A673 (cell line): ENCODE measurements around the gene SCYL1. TPM values are rescaled to one million over a fixed set of nuclear protein-coding genes. Genes with fewer than 3 reads are reported as not detected.
"Not testable (repeated sequence)": the region's sequence is repeated elsewhere in the genome, so short reads cannot be mapped to it uniquely, and the experiment has no call there.

Experiments used
- BruUV-seq: library from RNA; stranded (reverse); fragments of 400-500 nt; replicated peaks from 2 replicates; lab custom pipeline; 2021; lab: Mats Ljungman, UMichigan
- CTCF ChIA-PET: fragments of 300-600 bp; sonication (Branson Sonifier 250); formaldehyde crosslinking; loops from one replicate; lab custom pipeline; 2022; ENCODE audit warnings: antibody characterized with exemption; lab: Charles Lee
- POLR2A ChIA-PET: fragments of 300-600 bp; sonication (Branson Sonifier 250); formaldehyde crosslinking; loops from one replicate; lab custom pipeline; 2022; ENCODE audit warnings: antibody characterized with exemption; ENCODE audit not compliant: low non-redundant PET; lab: Charles Lee
- DNase-seq: peaks from one replicate; pipeline ENCODE4 v3.0.0-alpha.2; 2015; ENCODE audit warnings: low spot score
- H3K27ac ChIP-seq: fragments of 200-600 bp; sonication (generic); 2 replicates; pipeline ENCODE4 v1.5.1; 2016; ENCODE audit warnings: mixed run types, low read depth, mild to moderate bottlenecking, mixed read lengths, antibody characterized with exemption, low read length; ENCODE audit not compliant: poor library complexity, severe bottlenecking
- H3K27me3 ChIP-seq: fragments of 200-600 bp; sonication (generic); replicated peaks from 2 replicates; pipeline ENCODE4 v1.6.1; 2017; ENCODE audit warnings: mixed run types, low read depth, mild to moderate bottlenecking, mixed read lengths, antibody characterized with exemption, low read length; ENCODE audit not compliant: insufficient read depth, poor library complexity
- H3K36me3 ChIP-seq: fragments of 200-600 bp; sonication (generic); 2 replicates; pipeline ENCODE4 v1.6.1; 2016; ENCODE audit warnings: mixed run types, mild to moderate bottlenecking, mixed read lengths, antibody characterized with exemption, low read length; ENCODE audit not compliant: insufficient read depth, poor library complexity, severe bottlenecking
- H3K4me1 ChIP-seq: fragments of 200-600 bp; sonication (generic); 2 replicates; pipeline ENCODE4 v1.6.1; 2017; ENCODE audit warnings: mixed run types, mild to moderate bottlenecking, mixed read lengths, antibody characterized with exemption, low read length; ENCODE audit not compliant: insufficient read depth, poor library complexity, severe bottlenecking
- H3K4me3 ChIP-seq: fragments of 200-600 bp; sonication (generic); 2 replicates; pipeline ENCODE4 v1.5.1; 2016; ENCODE audit warnings: low read depth, mixed run types, mild to moderate bottlenecking, mixed read lengths, low read length; ENCODE audit not compliant: poor library complexity, severe bottlenecking
- H3K9me3 ChIP-seq: fragments of 200-600 bp; sonication (generic); 2 replicates; pipeline ENCODE4 v1.6.1; 2016; ENCODE audit warnings: mixed run types, low read depth, mild to moderate bottlenecking, mixed read lengths, antibody characterized with exemption, low read length; ENCODE audit not compliant: poor library complexity, severe bottlenecking
- EZH2 ChIP-seq: fragments of 200-600 bp; sonication (generic); IDR thresholded peaks from 2 replicates; pipeline ENCODE4 v1.6.1; 2017; ENCODE audit warnings: borderline replicate concordance, low read depth, mild to moderate bottlenecking, mixed read lengths, antibody characterized with exemption, low read length; ENCODE audit not compliant: poor library complexity, severe bottlenecking
- intact Hi-C: fragments of 100-400 bp; cut with micrococcal nuclease; formaldehyde crosslinking; loops from one replicate; pipeline ENCODE4 v1.10.0; 2022; ENCODE audit not compliant: unreplicated experiment
- total RNA-seq: library from RNA; stranded (reverse); gene quantifications from 2 replicates; pipeline ENCODE4 v1.2.3, GENCODE V29; 2021
- TF ChIP-seq, protein P1 (sequence below): fragments of 300-800, 200-600 bp; sonication (generic); conservative IDR thresholded peaks from 2 replicates; pipeline ENCODE4 v1.5.1; 2017; ENCODE audit warnings: low read depth, mild to moderate bottlenecking, antibody characterized with exemption, low read length, moderate library complexity, mixed read lengths

Gene SCYL1
- total RNA-seq, 1 experiment from 2014 or later = 90.6 TPM

DNA sequence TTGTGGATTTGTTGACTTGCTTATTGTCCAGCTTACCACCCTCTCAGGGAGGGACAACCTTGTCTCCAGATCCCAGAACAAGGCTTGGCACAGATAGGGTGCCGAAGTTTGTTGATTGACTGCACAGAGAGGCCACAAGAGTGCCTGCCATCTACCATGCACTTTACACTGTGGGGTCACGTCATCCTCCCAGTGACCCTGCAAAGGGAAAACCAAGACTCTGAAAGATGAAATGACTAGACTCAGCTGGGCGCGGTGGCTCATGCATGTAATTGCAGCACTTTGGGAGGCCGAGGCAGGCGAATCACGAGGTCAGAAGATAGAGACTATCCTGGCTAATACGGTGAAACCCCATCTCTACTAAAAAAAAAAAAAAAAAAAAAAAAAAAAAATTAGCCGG lies 37.9 kb downstream of the SCYL1 start:
- H3K36me3 ChIP-seq = peaks cover 1% of the 10 kb centered on the region
- intact Hi-C loops = no loop called here
- H3K9me3 ChIP-seq = no peaks in the 10 kb centered on the region
- no peaks in the 10 kb centered on the region for H3K27me3 ChIP-seq
- H3K4me3 ChIP-seq = no peak overlapping the region
- ChIA-PET POLR2A (interaction anchor here (0.7 kb wide), 1 partner anchor 59 kb away, joined by 3 read pairs; no protein-coding TSS in a partner anchor), CTCF (interaction anchor here (0.6 kb wide), 1 partner anchor 16 kb away, joined by 9 read pairs; no protein-coding TSS in a partner anchor)
- H3K27ac ChIP-seq = no peak overlapping the region
- peaks cover 34% of the 10 kb centered on the region for H3K4me1 ChIP-seq
- DNase-seq = no peak
- no TSS peak for BruUV-seq
- TF ChIP-seq EZH2 = no peak
- TF ChIP-seq, protein P1, sequence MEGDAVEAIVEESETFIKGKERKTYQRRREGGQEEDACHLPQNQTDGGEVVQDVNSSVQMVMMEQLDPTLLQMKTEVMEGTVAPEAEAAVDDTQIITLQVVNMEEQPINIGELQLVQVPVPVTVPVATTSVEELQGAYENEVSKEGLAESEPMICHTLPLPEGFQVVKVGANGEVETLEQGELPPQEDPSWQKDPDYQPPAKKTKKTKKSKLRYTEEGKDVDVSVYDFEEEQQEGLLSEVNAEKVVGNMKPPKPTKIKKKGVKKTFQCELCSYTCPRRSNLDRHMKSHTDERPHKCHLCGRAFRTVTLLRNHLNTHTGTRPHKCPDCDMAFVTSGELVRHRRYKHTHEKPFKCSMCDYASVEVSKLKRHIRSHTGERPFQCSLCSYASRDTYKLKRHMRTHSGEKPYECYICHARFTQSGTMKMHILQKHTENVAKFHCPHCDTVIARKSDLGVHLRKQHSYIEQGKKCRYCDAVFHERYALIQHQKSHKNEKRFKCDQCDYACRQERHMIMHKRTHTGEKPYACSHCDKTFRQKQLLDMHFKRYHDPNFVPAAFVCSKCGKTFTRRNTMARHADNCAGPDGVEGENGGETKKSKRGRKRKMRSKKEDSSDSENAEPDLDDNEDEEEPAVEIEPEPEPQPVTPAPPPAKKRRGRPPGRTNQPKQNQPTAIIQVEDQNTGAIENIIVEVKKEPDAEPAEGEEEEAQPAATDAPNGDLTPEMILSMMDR = no peak

DNA sequence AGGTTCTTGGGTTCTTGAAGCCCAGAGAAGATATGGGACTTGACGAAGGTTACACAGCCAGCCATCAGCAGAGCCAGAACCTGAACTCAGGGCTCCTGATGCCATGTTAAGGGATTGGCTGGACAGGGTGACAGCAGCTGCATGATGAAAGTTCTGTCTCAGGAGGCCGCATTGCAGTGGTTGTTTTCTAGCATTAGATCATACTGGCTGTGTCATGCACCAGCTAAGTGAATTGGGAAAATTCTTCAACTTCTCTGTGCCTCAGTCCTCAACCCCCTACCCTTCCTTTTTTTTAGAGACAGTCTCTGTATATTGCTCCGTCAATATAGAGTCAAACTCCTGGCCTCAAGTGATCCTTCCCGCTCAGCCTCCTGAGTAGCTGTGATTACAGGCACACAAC lies 38.7 kb downstream of the SCYL1 start:
- peaks cover 6% of the 10 kb centered on the region for H3K36me3 ChIP-seq
- H3K27ac ChIP-seq = no peak overlapping the region
- intact Hi-C loops = no loop called here
- ChIA-PET CTCF (no interaction called here), POLR2A (no interaction called here)
- H3K9me3 ChIP-seq = no peaks in the 10 kb centered on the region
- BruUV-seq = no TSS peak
- no peaks in the 10 kb centered on the region for H3K27me3 ChIP-seq
- TF ChIP-seq, protein P1 = no peak
- no peak for TF ChIP-seq EZH2
- no peak overlapping the region for H3K4me3 ChIP-seq
- peaks cover 32% of the 10 kb centered on the region for H3K4me1 ChIP-seq
- no peak for DNase-seq

DNA sequence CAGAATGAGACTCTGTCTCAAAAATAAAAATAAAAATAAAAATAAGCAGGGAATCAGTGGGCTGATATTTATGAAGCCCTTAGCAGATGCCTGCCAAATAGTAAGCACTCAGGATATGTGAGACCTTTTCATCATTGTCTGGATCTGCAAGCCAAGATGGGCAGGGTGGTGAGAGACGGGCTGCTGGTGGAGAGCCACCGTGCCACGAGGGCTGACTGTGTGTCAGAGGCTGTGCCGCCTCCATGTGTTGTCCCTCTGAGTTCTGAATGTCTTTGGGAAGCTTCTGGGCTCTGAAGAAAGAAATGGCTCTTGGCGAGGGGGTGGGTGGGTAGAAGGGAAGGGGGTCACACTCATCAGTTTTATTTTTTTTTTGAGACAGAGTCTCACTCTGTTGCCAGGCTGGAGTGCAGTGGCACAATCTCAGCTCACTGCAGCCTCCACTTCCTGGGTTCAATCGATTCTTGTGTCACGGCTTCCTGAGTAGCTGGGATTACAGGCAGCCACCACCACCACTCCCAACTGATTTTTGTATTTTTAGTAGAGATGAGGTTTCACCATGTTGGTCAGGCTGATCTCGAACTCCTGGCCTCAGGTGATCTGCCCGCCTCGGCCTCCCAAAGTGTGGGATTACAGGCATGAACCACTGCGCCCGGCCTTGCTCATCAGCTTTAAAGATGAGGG lies 40.1 kb downstream of the SCYL1 start:
- intact Hi-C loops = not testable (repeated sequence)

More for the DNA sequence above, 40.1 kb downstream of the SCYL1 start:
- H3K27me3 ChIP-seq, H3K9me3 ChIP-seq, DNase-seq, H3K27ac ChIP-seq, H3K4me3 ChIP-seq, BruUV-seq, H3K36me3 ChIP-seq, CTCF ChIA-PET: not testable (repeated sequence)
- POLR2A ChIA-PET = interaction anchor here (0.7 kb wide), 1 partner anchor 258 kb away, joined by 6 read pairs; no protein-coding TSS in a partner anchor
- H3K4me1 ChIP-seq = peaks cover 18% of the 10 kb centered on the region
